Measurements from ENCODE around the gene MISP3. TPM values are rescaled to one million over a fixed set of nuclear protein-coding genes. Genes with fewer than 3 reads are reported as not detected.

MISP3 gene
- total and polyA plus RNA-seq, 4 experiments from 2014 or later = 0.68 to 1.6 (median 1.2) TPM

DNA sequence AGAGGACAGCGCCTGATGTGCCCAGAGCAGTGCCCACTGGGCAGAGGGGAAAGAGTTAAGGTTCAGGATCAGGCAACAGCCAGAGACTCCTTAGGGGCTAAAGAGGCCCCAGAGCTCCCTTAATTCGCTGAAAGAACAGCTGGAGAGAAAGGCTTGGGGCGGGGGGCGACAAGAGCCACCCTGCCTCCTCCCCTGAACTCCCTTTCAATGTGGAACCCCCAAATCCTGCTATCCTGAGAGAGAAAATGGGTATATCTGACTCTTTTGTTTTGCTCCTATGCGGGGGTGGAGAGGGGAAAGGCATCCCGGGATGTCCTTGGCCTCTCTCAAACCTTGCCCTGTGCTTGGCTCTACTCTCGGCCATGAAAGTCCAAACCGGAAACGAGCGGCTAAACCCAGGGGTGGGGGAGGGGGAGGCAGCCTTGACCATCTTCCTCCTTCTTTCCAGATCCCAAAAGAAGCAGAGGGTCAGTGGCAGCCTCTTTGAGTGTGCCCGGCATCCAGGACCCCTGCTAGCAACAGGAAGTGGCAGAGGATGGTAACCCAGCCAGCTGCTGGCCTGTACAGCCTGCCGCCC lies 40.3 kb downstream of the MISP3 start:
- Histone ChIP-seq H3K27ac (ENCODE audit: low read depth, low read length) (no peak overlapping the region), H3K9me3 (ENCODE audit: control insufficient read depth in 1 of 2, low read length in 2 of 2) (no peaks in the 10 kb centered on the region), H3K36me3 (ENCODE audit: insufficient read depth, low read length) (no peaks in the 10 kb centered on the region), H3K27me3 (ENCODE audit: insufficient read depth, low read length) (no peaks in the 10 kb centered on the region), H3K4me1 (ENCODE audit: insufficient read depth, low read length) (peaks cover 38% of the 10 kb centered on the region), H3K4me3 (ENCODE audit: low read length in 2 of 2) (no peak overlapping the region)
- H3K9me3 Mint-ChIP-seq = peaks cover 0 to 2% (median 0%) of the 10 kb centered on the region in 8 donors
- H3K27ac Mint-ChIP-seq = peak overlapping the region in 3 of 7 donors; percentile 48 to 75 (median 70)
- peaks cover 16 to 53% (median 35%) of the 10 kb centered on the region in 4 donors for H3K4me1 Mint-ChIP-seq
- peaks cover 3 to 7% of the 10 kb centered on the region in 2 donors for H3K36me3 Mint-ChIP-seq
- CTCF ChIA-PET (ENCODE audit: partially characterized antibody) = interaction anchor here (1.5 to 2.6 kb wide), 5 partner anchors 9 to 233 kb away, joined by 4 to 9 read pairs (median 6); no protein-coding TSS in a partner anchor
- H3K27me3 Mint-ChIP-seq = no peaks in the 10 kb centered on the region
- DNase-seq = no peak
- H3K4me3 Mint-ChIP-seq = peak overlapping the region in 1 of 8 donors; percentile 4
- intact Hi-C loops (cut with micrococcal nuclease) = no loop called here
- POLR2A ChIA-PET (ENCODE audit: partially characterized antibody) = interaction anchor here (1.0 kb wide), 1 partner anchor 81 kb away, joined by 3 read pairs; the partner anchor contains the start of gene IL27RA

DNA sequence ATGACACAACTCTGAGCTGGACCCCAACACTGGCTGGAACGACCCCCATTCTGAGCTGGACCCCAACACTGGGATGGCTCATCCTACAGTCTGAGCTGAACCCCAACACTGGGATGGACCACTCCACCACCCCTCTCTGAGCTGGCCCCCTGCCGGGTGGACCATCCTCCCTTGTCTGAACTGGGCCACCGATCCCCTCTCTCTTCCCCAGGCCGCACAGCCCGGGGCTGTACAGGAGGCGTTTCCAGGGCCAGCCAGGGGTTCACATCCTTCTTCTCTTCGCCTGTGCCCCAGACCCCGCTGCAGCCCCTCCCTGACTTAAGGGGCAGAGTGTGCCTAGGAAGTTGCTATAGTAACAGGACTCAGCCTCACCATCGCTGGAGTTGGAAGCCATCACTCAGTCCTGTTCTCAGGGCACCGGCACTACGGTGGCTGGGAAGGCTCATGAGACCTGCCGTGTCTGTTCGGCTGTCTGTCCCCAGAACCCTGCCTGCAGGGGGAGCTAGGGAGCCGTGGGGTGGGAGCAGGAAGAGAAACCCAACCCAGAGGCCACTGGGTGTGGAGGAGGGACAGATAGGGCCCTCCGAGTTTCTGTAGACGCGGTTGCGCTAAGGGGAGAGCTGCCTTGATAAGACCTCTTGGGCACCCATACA lies 41.3 kb downstream of the MISP3 start:
- ChIA-PET CTCF (ENCODE audit: partially characterized antibody) (interaction anchor here (0.8 to 2.7 kb wide), 11 partner anchors 10 to 234 kb away, joined by 3 to 9 read pairs (median 4); partner anchors contain the start of gene ASF1B), POLR2A (ENCODE audit: partially characterized antibody) (interaction anchor here (0.7 to 1.5 kb wide), 4 partner anchors 23 to 404 kb away, joined by 3 to 9 read pairs (median 4); partner anchors contain the start of gene DNAJB1)
- Histone ChIP-seq H3K27me3 (ENCODE audit: insufficient read depth, low read length) (no peaks in the 10 kb centered on the region), H3K4me1 (ENCODE audit: insufficient read depth, low read length) (peaks cover 45% of the 10 kb centered on the region), H3K27ac (ENCODE audit: low read depth, low read length) (no peak overlapping the region), H3K36me3 (ENCODE audit: insufficient read depth, low read length) (no peaks in the 10 kb centered on the region), H3K9me3 (ENCODE audit: control insufficient read depth in 1 of 2, low read length in 2 of 2) (no peaks in the 10 kb centered on the region), H3K4me3 (ENCODE audit: low read length in 2 of 2) (no peak overlapping the region)
- Mint-ChIP-seq H3K36me3 (peaks cover 0 to 7% of the 10 kb centered on the region in 2 donors), H3K27me3 (no peaks in the 10 kb centered on the region), H3K27ac (peak overlapping the region in 3 of 7 donors; percentile 24 to 53 (median 41)), H3K4me1 (peaks cover 21 to 59% (median 41%) of the 10 kb centered on the region in 4 donors), H3K9me3 (peaks cover 0 to 2% (median 0%) of the 10 kb centered on the region in 8 donors), H3K4me3 (peak overlapping the region in 2 of 8 donors; percentile 39)
- intact Hi-C loops (cut with micrococcal nuclease) = loop anchor here (2.0 kb wide), 1 partner anchor 41 kb away; the partner anchor contains the start of gene MISP3
- peak in 4 of 5 donors; percentile 8 to 53 (median 28) for DNase-seq

DNA sequence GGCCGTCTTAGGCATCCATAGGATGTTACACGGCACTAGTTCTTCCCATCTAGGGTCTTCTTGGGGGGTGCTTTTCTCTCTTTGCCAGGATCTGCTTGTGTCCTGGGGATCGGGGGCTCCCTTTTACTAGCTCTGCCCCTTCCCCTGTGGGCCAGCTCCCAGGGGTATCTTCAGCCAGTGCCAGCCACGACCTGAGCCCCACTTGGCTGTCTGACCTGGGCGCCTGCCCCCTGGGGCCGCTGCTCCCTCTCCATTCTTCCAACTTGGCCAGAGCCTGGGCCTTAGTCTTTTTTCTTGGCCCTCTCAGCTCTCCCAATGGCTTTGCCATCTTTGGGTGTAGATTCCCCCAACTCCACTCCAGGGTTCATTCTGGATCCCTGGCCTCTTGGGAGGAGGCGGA lies 41.9 kb downstream of the MISP3 start:
- ChIA-PET POLR2A (ENCODE audit: partially characterized antibody) (interaction anchor here (0.7 to 1.5 kb wide), 4 partner anchors 23 to 404 kb away, joined by 3 to 9 read pairs (median 4); partner anchors contain the start of gene DNAJB1), CTCF (ENCODE audit: partially characterized antibody) (interaction anchor here (0.8 to 2.7 kb wide), 14 partner anchors 10 to 235 kb away, joined by 3 to 9 read pairs (median 4); partner anchors contain the start of gene ASF1B)
- Mint-ChIP-seq H3K27ac (peak overlapping the region in 2 of 7 donors; percentile 59 to 86), H3K4me3 (peak overlapping the region in 1 of 8 donors; percentile 49), H3K9me3 (peaks cover 0 to 2% (median 0%) of the 10 kb centered on the region in 8 donors), H3K4me1 (peaks cover 23 to 64% (median 44%) of the 10 kb centered on the region in 4 donors), H3K27me3 (no peaks in the 10 kb centered on the region), H3K36me3 (peaks cover 0 to 7% of the 10 kb centered on the region in 2 donors)
- no peak overlapping the region for H3K4me3 ChIP-seq (ENCODE audit: low read length in 2 of 2)
- no peaks in the 10 kb centered on the region for H3K9me3 ChIP-seq (ENCODE audit: control insufficient read depth in 1 of 2, low read length in 2 of 2)
- H3K27ac ChIP-seq (ENCODE audit: low read depth, low read length) = no peak overlapping the region
- DNase-seq = no peak
- no peaks in the 10 kb centered on the region for H3K36me3 ChIP-seq (ENCODE audit: insufficient read depth, low read length)
- intact Hi-C loops (cut with micrococcal nuclease) = loop anchor here (2.0 kb wide), 1 partner anchor 42 kb away; the partner anchor contains the start of gene MISP3
- H3K4me1 ChIP-seq (ENCODE audit: insufficient read depth, low read length) = peaks cover 50% of the 10 kb centered on the region
- no peaks in the 10 kb centered on the region for H3K27me3 ChIP-seq (ENCODE audit: insufficient read depth, low read length)

DNA sequence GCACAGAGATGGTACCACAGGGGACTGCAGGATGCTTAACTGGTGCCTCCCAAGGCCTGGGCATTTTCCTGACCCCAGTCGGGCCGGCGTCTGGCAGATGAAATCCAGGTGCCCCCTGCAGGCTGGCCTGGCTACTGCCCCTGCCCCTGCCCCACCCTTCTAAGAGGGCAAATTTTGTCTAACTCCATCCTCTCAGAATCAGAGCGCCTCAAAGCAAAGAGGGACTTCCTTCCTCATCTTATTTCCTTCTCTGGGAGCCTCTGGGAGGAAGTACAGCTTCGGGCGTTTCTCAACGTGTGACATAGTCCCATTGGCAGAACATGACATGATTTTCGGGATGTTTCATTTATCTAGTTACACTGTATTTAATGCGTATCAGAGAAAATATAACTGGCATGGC lies 42.3 kb downstream of the MISP3 start:
- no peak overlapping the region for H3K27ac ChIP-seq (ENCODE audit: low read depth, low read length)
- Mint-ChIP-seq H3K4me3 (peak overlapping the region in 5 of 8 donors; percentile 17 to 57 (median 41)), H3K36me3 (peaks cover 0 to 7% of the 10 kb centered on the region in 2 donors), H3K27ac (peak overlapping the region in 4 of 7 donors; percentile 59 to 86 (median 66)), H3K27me3 (no peaks in the 10 kb centered on the region), H3K4me1 (peaks cover 23 to 64% (median 44%) of the 10 kb centered on the region in 4 donors), H3K9me3 (peaks cover 0 to 2% (median 0%) of the 10 kb centered on the region in 8 donors)
- POLR2A ChIA-PET (ENCODE audit: partially characterized antibody) = interaction anchor here (0.6 to 4.8 kb wide), 5 partner anchors 22 to 837 kb away, joined by 3 to 40 read pairs (median 4); partner anchors contain the start of genes ASF1B and DNAJB1
- DNase-seq = peak in 4 of 5 donors; percentile 31 to 42 (median 34)
- no peak overlapping the region for H3K4me3 ChIP-seq (ENCODE audit: low read length in 2 of 2)
- CTCF ChIA-PET (ENCODE audit: partially characterized antibody) = interaction anchor here (0.8 to 2.7 kb wide), 15 partner anchors 9 to 236 kb away, joined by 3 to 9 read pairs (median 4); partner anchors contain the start of gene ASF1B
- intact Hi-C loops (cut with micrococcal nuclease) = loop anchor here (2.0 kb wide), 1 partner anchor 42 kb away; the partner anchor contains the start of gene MISP3
- H3K9me3 ChIP-seq (ENCODE audit: control insufficient read depth in 1 of 2, low read length in 2 of 2) = no peaks in the 10 kb centered on the region
- no peaks in the 10 kb centered on the region for H3K36me3 ChIP-seq (ENCODE audit: insufficient read depth, low read length)
- no peaks in the 10 kb centered on the region for H3K27me3 ChIP-seq (ENCODE audit: insufficient read depth, low read length)
- peaks cover 50% of the 10 kb centered on the region for H3K4me1 ChIP-seq (ENCODE audit: insufficient read depth, low read length)

DNA sequence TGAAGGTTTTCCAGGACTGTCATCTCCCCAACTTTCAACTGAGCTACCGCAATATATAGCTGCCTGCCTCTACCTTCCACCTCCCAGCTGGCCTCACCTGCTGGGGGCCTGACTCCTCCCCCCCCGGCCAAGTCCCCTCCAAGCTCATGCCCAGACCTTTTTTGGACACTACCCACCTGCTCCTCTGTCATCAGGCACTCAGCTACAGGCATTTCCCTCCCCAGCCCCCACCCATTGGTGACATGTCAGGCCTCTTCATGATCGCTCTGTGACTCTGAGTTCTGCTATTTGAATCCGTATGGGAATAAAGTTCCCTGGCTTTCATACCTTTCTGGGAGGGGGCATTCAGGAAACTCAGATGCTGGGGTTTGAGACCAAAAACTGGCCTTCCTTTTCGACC lies 43.2 kb downstream of the MISP3 start:
- intact Hi-C loops (cut with micrococcal nuclease) = loop anchor here (2.0 kb wide), 2 partner anchors 43 to 235 kb away; partner anchors contain the start of gene MISP3
- no peaks in the 10 kb centered on the region for H3K36me3 ChIP-seq (ENCODE audit: insufficient read depth, low read length)
- Mint-ChIP-seq H3K36me3 (peaks cover 0 to 7% of the 10 kb centered on the region in 2 donors), H3K4me3 (peak overlapping the region; percentile 24 to 97 (median 90)), H3K27ac (peak overlapping the region in 6 of 7 donors; percentile 19 to 89 (median 63)), H3K27me3 (no peaks in the 10 kb centered on the region), H3K4me1 (peaks cover 23 to 61% (median 43%) of the 10 kb centered on the region in 4 donors), H3K9me3 (peaks cover 0 to 2% (median 0%) of the 10 kb centered on the region in 8 donors)
- CTCF ChIA-PET (ENCODE audit: partially characterized antibody) = interaction anchor here (0.5 to 2.7 kb wide), 12 partner anchors 12 to 300 kb away, joined by 3 to 9 read pairs (median 4); partner anchors contain the start of gene ASF1B
- H3K27me3 ChIP-seq (ENCODE audit: insufficient read depth, low read length) = no peaks in the 10 kb centered on the region
- DNase-seq = no peak
- H3K9me3 ChIP-seq (ENCODE audit: control insufficient read depth in 1 of 2, low read length in 2 of 2) = no peaks in the 10 kb centered on the region
- H3K4me3 ChIP-seq (ENCODE audit: low read length in 2 of 2) = no peak overlapping the region
- POLR2A ChIA-PET (ENCODE audit: partially characterized antibody) = interaction anchor here (1.0 to 4.8 kb wide), 5 partner anchors 21 to 960 kb away, joined by 3 to 40 read pairs (median 5); partner anchors contain the start of gene ASF1B
- H3K4me1 ChIP-seq (ENCODE audit: insufficient read depth, low read length) = peaks cover 50% of the 10 kb centered on the region
- H3K27ac ChIP-seq (ENCODE audit: low read depth, low read length) = no peak overlapping the region

DNA sequence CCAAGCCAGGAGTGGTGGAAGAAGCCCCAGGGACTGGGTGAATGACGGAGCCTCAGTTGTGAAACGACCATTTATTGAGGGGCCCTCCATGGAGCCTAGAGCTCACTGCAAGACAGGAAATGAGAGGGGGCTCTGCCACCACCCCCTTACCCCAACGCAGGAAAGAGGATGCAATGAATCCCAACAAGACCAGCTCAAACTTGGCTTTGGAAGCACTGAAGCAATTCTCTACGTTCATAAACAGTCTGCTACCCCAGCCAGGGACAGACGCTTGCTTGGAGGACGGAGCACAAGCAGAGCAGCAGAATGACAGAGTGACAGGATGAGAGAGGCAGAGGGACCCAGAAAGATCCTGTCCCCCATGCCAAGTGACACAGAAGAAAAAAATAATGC lies 43.9 kb downstream of the MISP3 start:
- peaks cover 23 to 59% (median 41%) of the 10 kb centered on the region in 4 donors for H3K4me1 Mint-ChIP-seq
- Histone ChIP-seq H3K27me3 (ENCODE audit: insufficient read depth, low read length) (no peaks in the 10 kb centered on the region), H3K4me1 (ENCODE audit: insufficient read depth, low read length) (peaks cover 50% of the 10 kb centered on the region), H3K4me3 (ENCODE audit: low read length in 2 of 2) (peak overlapping the region; percentile 30 to 57), H3K27ac (ENCODE audit: low read depth, low read length) (peak overlapping the region; percentile 8), H3K36me3 (ENCODE audit: insufficient read depth, low read length) (no peaks in the 10 kb centered on the region), H3K9me3 (ENCODE audit: control insufficient read depth in 1 of 2, low read length in 2 of 2) (no peaks in the 10 kb centered on the region)
- POLR2A ChIA-PET (ENCODE audit: partially characterized antibody) = interaction anchor here (0.6 to 4.8 kb wide), 8 partner anchors 20 to 961 kb away, joined by 3 to 40 read pairs (median 4); partner anchors contain the start of gene ASF1B
- CTCF ChIA-PET (ENCODE audit: partially characterized antibody) = interaction anchor here (0.8 to 2.7 kb wide), 5 partner anchors 20 to 237 kb away, joined by 3 to 9 read pairs (median 7); partner anchors contain the start of gene ASF1B
- DNase-seq = no peak
- peaks cover 0 to 2% (median 0%) of the 10 kb centered on the region in 8 donors for H3K9me3 Mint-ChIP-seq
- H3K4me3 Mint-ChIP-seq = peak overlapping the region; percentile 88 to 97 (median 91)
- H3K27ac Mint-ChIP-seq = peak overlapping the region; percentile 69 to 89 (median 88)
- no peaks in the 10 kb centered on the region for H3K27me3 Mint-ChIP-seq
- intact Hi-C loops (cut with micrococcal nuclease) = loop anchor here (2.0 kb wide), 1 partner anchor 236 kb away; no protein-coding TSS in a partner anchor
- H3K36me3 Mint-ChIP-seq = peaks cover 0 to 7% of the 10 kb centered on the region in 2 donors
